Esophagus (tissue), 2 donors: ENCODE results near the gene ZNF497. TPM values are rescaled to one million over a fixed set of nuclear protein-coding genes. Genes with fewer than 3 reads are reported as not detected.
"Not testable (repeated sequence)": the region's sequence is repeated elsewhere in the genome, so short reads cannot be mapped to it uniquely, and the experiment has no call there.

ENCODE experiments used
- H3K27ac ChIP-seq, 2 donors: one replicate each; pipeline ENCODE4 v1.5.1; 2013; ENCODE audit warnings: low read depth in 2 of 2, mild to moderate bottlenecking in 2 of 2, inconsistent platforms in 1 of 2, low read length in 1 of 2, moderate library complexity in 1 of 2
- H3K27me3 ChIP-seq, 2 donors: one replicate each; pipeline ENCODE4 v1.6.1; 2013; ENCODE audit warnings: low read length in 2 of 2, control low read depth in 1 of 2, mild to moderate bottlenecking in 1 of 2; ENCODE audit not compliant: insufficient read depth in 2 of 2, control insufficient read depth in 1 of 2
- H3K36me3 ChIP-seq, 2 donors: one replicate each; pipeline ENCODE4 v1.6.1; 2013; ENCODE audit warnings: low read length in 1 of 2; ENCODE audit not compliant: control insufficient read depth in 2 of 2, insufficient read depth in 2 of 2
- H3K4me1 ChIP-seq, 2 donors: one replicate each; pipeline ENCODE4 v1.6.1; 2013; ENCODE audit warnings: low read length in 1 of 2; ENCODE audit not compliant: control insufficient read depth in 2 of 2, insufficient read depth in 2 of 2
- H3K4me3 ChIP-seq, 2 donors: one replicate each; pipeline ENCODE4 v1.5.1; 2013; ENCODE audit warnings: low read length in 2 of 2, mild to moderate bottlenecking in 2 of 2, low read depth in 1 of 2, moderate library complexity in 1 of 2
- H3K9me3 ChIP-seq, 2 donors: one replicate each; pipeline ENCODE4 v1.6.1; 2013; ENCODE audit warnings: mild to moderate bottlenecking in 2 of 2, low read depth in 1 of 2, low read length in 1 of 2, moderate library complexity in 1 of 2; ENCODE audit not compliant: control insufficient read depth in 2 of 2, insufficient read depth in 1 of 2
- WGBS, 2 donors: extraction: QIAGEN DNeasy Blood & Tissue Kit; methylation state at CpG; one replicate each; pipeline ENCODE4 v1.1.7; 2013; 5-methylcytosine and 5-hydroxymethylcytosine counted together
- polyA plus RNA-seq, 2 donors: library from polyadenylated mRNA; stranded (reverse); fragments of 200-250 nt; gene quantifications; one replicate each; pipeline ENCODE4 v1.2.3, GENCODE V29; 2013
- donor health status: healthy with polysubstance abuse.
- donor health status: Bipolar disorder and iron deficiency.

ZNF497 gene
- polyA plus RNA-seq, 2 donors = 0.96 to 2.2 TPM

GRCh38 chr19:58350001-58350861 is 12.3 kb downstream of the ZNF497 start:
- Histone ChIP-seq H3K27ac (no peak overlapping the region), H3K4me3 (no peak overlapping the region), H3K4me1 (peaks cover 0 to 5% of the 10 kb centered on the region in 2 donors)

DNA sequence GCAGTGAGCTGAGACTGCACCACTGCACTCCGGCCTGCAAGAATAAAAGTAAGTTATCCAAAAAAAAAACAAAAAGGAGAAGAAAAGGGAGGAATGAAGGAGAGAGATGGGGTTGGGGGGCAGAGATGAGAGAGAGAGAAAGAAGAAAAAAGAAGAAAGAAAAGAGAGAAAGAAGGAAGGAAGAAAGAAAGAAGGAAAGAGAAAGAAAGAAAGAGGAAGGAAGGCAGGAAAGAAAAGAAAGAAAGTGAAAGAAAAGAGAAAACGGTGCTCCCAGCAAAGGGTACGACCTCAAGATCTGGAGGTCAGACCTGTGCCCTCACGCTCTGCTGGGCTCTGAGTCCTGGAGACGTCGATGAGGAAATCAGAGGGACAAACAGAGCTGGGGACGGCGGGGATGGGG is 13.0 kb downstream of the ZNF497 start:
- Histone ChIP-seq H3K9me3 (peaks cover 2 to 6% of the 10 kb centered on the region in 2 donors), H3K27ac (no peak overlapping the region), H3K4me1 (peaks cover 0 to 5% of the 10 kb centered on the region in 2 donors), H3K27me3 (peaks cover 0 to 3% of the 10 kb centered on the region in 2 donors), H3K36me3 (no peaks in the 10 kb centered on the region), H3K4me3 (no peak overlapping the region)
- 58 to 59% methylated on average over 8 of the region's 8 CpGs for WGBS, 2 donors

More at GRCh38 chr19:58350001-58350861, 12.3 kb downstream of the ZNF497 start:
- 34 to 38% methylated on average over 77 to 84 of the region's 84 CpGs for WGBS, 2 donors
- H3K36me3 ChIP-seq = no peaks in the 10 kb centered on the region
- H3K9me3 ChIP-seq = peaks cover 2 to 6% of the 10 kb centered on the region in 2 donors
- H3K27me3 ChIP-seq = peaks cover 0 to 3% of the 10 kb centered on the region in 2 donors

DNA sequence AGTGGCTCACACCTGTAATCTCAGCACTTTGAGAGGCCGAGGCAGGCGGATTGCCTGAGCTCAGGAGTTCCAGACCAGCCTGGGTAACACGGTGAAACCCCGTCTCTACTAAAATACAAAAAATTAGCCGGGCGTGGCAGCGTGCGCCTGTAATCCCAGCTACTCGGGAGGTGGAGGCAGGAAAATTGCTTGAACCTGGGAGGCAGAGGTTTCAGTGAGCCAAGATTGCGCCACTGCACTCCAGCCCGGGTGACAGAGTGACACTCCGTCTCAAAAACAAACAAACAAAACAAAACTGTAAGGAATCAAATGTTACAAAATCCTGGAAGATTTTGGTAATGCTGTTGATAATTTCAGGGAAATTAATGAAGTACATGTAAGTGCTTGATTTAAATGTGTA is 14.5 kb downstream of the ZNF497 start:
- not testable (repeated sequence) for H3K27ac ChIP-seq, H3K4me1 ChIP-seq, H3K9me3 ChIP-seq, H3K27me3 ChIP-seq, H3K36me3 ChIP-seq
- peak overlapping the region; percentile 32 to 49 for H3K4me3 ChIP-seq
- 15 to 17% methylated on average over 12 of the region's 12 CpGs for WGBS, 2 donors

DNA sequence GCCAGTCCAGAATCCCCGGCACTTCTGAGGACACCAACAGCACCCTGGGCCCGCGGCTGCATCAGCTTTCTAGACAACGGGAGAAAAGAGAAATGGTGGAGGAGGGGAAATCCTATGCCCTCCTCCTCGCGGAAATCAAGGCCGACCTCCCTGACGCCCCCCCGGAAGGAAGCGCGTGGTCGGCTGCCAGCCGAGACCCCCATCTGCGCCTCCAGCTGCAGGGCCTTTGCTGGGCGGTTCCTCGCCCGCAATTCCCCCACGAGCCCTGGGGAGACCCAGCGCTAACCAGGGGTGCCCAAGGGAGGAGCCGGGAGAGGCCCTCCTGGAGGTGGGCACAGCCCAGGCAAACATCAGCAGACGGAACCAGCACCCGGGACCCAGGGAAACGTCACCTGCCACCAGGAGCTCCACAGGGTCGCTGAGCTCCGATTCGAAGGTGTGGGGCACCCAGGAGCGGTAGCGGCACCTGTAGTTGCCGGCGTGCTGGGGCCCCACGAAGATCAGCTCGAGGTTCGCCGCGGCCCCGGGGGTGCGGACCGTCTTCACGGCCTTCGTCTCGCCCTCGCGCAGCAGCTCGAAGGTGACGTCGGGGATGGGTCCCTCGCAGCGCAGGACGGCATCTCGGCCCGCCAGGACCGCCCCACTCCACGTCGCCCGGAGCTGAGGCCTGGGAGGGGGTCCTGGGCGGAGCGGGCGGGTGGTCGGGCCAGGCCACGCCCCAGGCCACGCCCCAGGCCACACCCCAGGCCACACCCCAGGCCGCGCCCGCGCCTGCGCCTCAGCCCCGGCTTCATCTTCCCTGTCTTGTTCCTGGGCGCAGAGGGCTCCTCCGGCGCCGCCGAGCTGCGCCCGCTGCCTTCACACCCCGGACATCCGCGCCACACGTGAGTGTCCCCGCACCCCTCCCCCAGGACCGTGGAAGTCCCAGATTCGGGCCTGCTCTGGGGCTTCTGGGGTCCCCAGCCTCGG is 15.3 kb downstream of the ZNF497 start:
- Histone ChIP-seq H3K27ac (peak overlapping the region; percentile 65 to 68), H3K36me3 (no peaks in the 10 kb centered on the region), H3K9me3 (peaks cover 2 to 6% of the 10 kb centered on the region in 2 donors), H3K4me3 (peak overlapping the region; percentile 32 to 49), H3K4me1 (peaks cover 0 to 5% of the 10 kb centered on the region in 2 donors), H3K27me3 (peaks cover 0 to 3% of the 10 kb centered on the region in 2 donors)
- 5% methylated on average over 68 to 82 of the region's 82 CpGs for WGBS, 2 donors

- H3K27ac ChIP-seq = no peak overlapping the region
- peaks cover 0 to 3% of the 10 kb centered on the region in 2 donors for H3K27me3 ChIP-seq
- 70 to 71% methylated on average over 5 of the region's 5 CpGs for WGBS, 2 donors
- no peaks in the 10 kb centered on the region for H3K36me3 ChIP-seq
- peaks cover 0 to 5% of the 10 kb centered on the region in 2 donors for H3K4me1 ChIP-seq
- H3K4me3 ChIP-seq = no peak overlapping the region
- peaks cover 0 to under 1% of the 10 kb centered on the region in 2 donors for H3K9me3 ChIP-seq
Observed at GRCh38 chr19:58345558-58345957, 17.0 kb downstream of the ZNF497 start.

DNA sequence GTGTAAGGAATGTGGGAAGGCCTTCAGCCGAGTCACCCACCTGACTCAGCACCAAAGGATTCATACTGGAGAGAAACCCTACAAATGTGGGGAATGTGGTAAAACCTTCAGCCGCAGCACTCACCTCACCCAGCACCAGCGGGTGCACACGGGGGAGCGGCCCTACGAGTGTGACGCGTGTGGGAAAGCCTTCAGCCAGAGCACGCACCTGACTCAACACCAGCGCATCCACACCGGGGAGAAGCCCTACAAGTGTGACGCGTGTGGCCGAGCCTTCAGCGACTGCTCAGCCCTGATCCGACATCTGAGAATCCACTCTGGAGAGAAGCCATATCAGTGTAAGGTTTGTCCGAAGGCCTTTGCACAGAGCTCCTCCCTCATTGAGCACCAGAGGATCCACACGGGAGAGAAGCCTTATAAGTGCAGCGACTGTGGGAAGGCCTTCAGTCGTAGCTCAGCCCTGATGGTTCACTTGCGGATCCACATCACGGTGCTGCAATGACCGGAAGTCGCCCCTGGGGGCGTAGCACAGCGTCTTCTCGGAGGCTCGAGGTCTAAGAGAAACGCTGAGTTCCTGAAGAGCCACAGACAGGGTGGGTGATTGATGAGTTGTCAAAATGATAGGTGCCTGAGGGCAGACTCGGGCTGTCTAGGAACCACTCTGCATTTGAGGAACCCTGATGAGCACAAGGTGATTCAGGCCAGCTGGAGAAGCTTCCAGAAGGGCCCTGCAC is 23.6 kb downstream of the ZNF497 start:
- H3K4me1 ChIP-seq = no peaks in the 10 kb centered on the region
- H3K27me3 ChIP-seq = no peaks in the 10 kb centered on the region
- peaks cover 0 to 14% of the 10 kb centered on the region in 2 donors for H3K9me3 ChIP-seq
- no peak overlapping the region for H3K4me3 ChIP-seq
- H3K27ac ChIP-seq = no peak overlapping the region
- 84 to 87% methylated on average over 30 of the region's 30 CpGs for WGBS, 2 donors
- peaks cover 19 to 36% of the 10 kb centered on the region in 2 donors for H3K36me3 ChIP-seq

GRCh38 chr19:58338336-58338735 is 24.2 kb downstream of the ZNF497 start:
- Histone ChIP-seq H3K27ac (no peak overlapping the region), H3K9me3 (peaks cover 0 to 14% of the 10 kb centered on the region in 2 donors), H3K4me1 (no peaks in the 10 kb centered on the region), H3K27me3 (no peaks in the 10 kb centered on the region), H3K36me3 (peaks cover 19 to 36% of the 10 kb centered on the region in 2 donors), H3K4me3 (no peak overlapping the region)
- WGBS, 2 donors = 96 to 97% methylated on average over 11 of the region's 11 CpGs

DNA sequence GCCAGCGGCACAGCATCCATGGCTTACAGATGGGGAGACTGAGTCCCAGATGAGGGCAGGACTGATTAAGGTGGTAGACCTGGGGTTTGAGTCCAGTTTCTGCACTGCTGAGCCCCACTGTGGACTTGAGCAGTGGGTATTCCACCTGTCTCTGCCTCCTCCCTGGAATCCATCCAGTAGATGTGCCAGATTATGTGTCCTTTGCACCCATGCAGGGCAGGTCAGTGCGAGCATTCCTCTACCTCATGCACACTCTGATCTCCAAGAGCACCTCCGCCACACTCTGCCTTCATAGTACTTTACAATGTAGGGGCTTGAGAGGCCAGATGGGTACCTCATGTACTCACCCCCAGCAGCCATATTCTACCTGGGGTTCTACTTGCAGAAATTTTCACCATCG is 25.7 kb downstream of the ZNF497 start:
- H3K9me3 ChIP-seq = peaks cover 0 to 14% of the 10 kb centered on the region in 2 donors
- no peak overlapping the region for H3K27ac ChIP-seq
- no peak overlapping the region for H3K4me3 ChIP-seq
- 98 to 99% methylated on average over 4 of the region's 4 CpGs for WGBS, 2 donors
- H3K36me3 ChIP-seq = peaks cover 19 to 36% of the 10 kb centered on the region in 2 donors
- no peaks in the 10 kb centered on the region for H3K4me1 ChIP-seq
- H3K27me3 ChIP-seq = no peaks in the 10 kb centered on the region

DNA sequence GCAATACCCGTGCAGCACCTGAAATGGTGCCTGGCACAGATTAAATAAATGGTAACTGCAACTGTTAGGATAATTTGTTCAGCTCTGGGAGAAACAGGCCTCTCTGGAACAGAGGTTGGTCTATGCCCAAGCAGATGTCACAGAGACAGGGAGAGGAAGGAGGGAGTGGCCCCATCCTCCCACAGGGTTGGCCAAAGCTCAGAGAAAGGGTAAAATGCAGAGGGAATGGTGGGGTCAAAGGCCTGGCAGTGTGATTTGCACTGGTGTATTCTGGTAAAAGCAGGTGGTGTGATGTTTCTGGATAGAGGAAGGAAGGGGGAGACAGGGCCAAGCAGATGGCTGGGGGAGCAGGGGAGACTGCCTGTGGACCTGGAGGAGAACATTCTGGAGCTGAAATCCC is 26.3 kb downstream of the ZNF497 start:
- H3K36me3 ChIP-seq = peaks cover 19 to 36% of the 10 kb centered on the region in 2 donors

More for the DNA sequence above, 26.3 kb downstream of the ZNF497 start:
- Histone ChIP-seq H3K4me3 (no peak overlapping the region), H3K27me3 (no peaks in the 10 kb centered on the region), H3K27ac (peak overlapping the region in 1 of 2 donors; percentile 13), H3K4me1 (no peaks in the 10 kb centered on the region), H3K9me3 (peaks cover 0 to 14% of the 10 kb centered on the region in 2 donors)
- WGBS, 2 donors = 97 to 100% methylated on average over 1 of the region's 1 CpG
